T-helper 17 cell (primary cell): ENCODE results near the gene USP10. TPM values are rescaled to one million over a fixed set of nuclear protein-coding genes. Genes with fewer than 3 reads are reported as not detected.
"Not testable (repeated sequence)": the region's sequence is repeated elsewhere in the genome, so short reads cannot be mapped to it uniquely, and the experiment has no call there.

Source experiments
- ATAC-seq: fragments of 150-1000 bp; cut with Tn5 transposase; 2 replicates; pipeline ENCODE4 v1.10.0; 2021; ENCODE audit warnings: mild to moderate bottlenecking, moderate library complexity
- DNase-seq, 3 donors: peaks; one replicate each; pipeline versions ENCODE4 v3.0.0 to v3.0.0-alpha.2; 2020 to 2021
- H3K9me3 ChIP-seq: one replicate; pipeline ENCODE4 v1.7.0; 2013; ENCODE audit warnings: low read length, mild to moderate bottlenecking; ENCODE audit not compliant: control insufficient read depth, poor library complexity, severe bottlenecking
- H3K27ac Mint-ChIP-seq: one replicate; pipeline ENCODE4 v1.8.0; 2022; ENCODE audit warnings: mild to moderate bottlenecking, moderate library complexity, mixed read lengths
- H3K27me3 Mint-ChIP-seq: one replicate; pipeline ENCODE4 v1.8.0; 2022; ENCODE audit warnings: mixed read lengths
- H3K36me3 Mint-ChIP-seq: one replicate; pipeline ENCODE4 v1.8.0; 2022; ENCODE audit warnings: low read depth, mixed read lengths
- H3K4me1 Mint-ChIP-seq: one replicate; pipeline ENCODE4 v1.8.0; 2022; ENCODE audit warnings: mild to moderate bottlenecking, mixed read lengths
- H3K4me3 Mint-ChIP-seq: one replicate; pipeline ENCODE4 v1.8.0; 2022; ENCODE audit warnings: mild to moderate bottlenecking, moderate library complexity, mixed read lengths
- total RNA-seq, 4 donors: library from RNA in 2 of 4; stranded (reverse) in 2 of 4; gene quantifications; one replicate each; pipeline ENCODE4 v1.2.3 and lab custom pipeline; 2022 to 2026

Gene USP10
- total RNA-seq, 2 donors from 2014 or later = 169 to 221 TPM

DNA sequence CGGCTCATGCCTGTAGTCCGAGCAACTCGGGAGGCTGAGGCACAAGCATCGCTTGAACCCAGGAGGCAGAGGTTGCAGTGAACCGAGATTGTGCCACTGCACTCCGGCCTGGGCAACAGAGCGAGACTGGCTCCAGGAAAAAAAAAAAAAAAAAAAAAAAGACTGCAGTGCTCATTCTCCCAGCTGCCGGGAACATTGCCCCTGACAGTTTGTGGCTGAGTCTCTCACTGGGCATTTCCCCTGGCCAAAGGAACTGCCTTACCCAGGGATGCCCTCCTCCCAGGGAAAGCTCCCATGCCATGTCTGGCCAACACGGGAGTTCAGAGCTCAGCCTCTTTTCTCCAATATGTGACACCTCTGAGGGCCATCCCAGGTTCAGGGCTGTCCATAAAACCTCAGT is 21.3 kb upstream of the USP10 start:
- H3K9me3 ChIP-seq = no peaks in the 10 kb centered on the region
- DNase-seq = no peak
- Mint-ChIP-seq H3K4me1 (peaks cover 2% of the 10 kb centered on the region), H3K27ac (no peak overlapping the region), H3K4me3 (no peak overlapping the region), H3K27me3 (peaks cover 19% of the 10 kb centered on the region), H3K36me3 (no peaks in the 10 kb centered on the region)
- ATAC-seq = no peak

- H3K9me3 ChIP-seq = no peaks in the 10 kb centered on the region
- H3K4me1 Mint-ChIP-seq = peaks cover 4% of the 10 kb centered on the region
- DNase-seq = no peak
- no peak overlapping the region for H3K27ac Mint-ChIP-seq
- no peak overlapping the region for H3K4me3 Mint-ChIP-seq
- no peaks in the 10 kb centered on the region for H3K36me3 Mint-ChIP-seq
- no peak for ATAC-seq
- H3K27me3 Mint-ChIP-seq = peaks cover 37% of the 10 kb centered on the region
Measured at GRCh38 chr16:84680165-84680842, 19.5 kb upstream of the USP10 start.

DNA sequence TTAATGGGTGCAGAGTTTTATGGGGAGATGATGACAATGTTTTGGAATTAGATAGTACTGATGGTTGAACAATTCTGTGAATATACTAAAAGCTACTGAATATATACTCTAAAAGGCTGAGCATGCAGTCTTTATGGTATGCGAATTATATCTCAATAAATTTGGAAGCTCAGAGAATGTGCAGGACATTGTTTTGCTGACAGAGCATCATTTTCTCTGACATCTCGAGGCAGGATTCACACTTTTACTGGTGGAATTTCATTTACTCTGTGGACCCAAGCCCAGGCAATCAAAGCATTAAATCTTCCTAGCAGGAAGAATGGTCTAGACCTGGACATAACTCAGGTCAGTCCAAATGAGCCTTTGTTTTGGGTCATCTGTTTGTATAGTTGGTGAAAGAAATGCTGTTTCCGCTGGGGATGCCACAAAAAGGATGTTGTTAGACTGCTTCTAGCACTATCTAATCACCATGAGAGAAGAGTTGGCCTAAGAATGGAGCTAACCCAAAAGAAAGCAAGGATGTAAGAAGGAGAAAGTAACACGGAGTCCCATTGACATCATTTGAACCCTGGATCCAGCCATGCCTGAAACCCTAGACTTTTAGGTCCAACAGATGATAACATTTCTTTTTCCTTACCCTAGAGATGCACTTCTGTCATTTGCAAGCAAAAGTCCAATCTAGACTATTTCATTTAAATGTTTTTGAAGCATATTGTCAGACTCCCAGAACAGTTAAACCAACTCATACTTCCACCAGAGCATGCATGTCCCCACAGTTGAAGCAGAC is 18.8 kb upstream of the USP10 start:
- Mint-ChIP-seq H3K4me3 (no peak overlapping the region), H3K27me3 (peaks cover 37% of the 10 kb centered on the region), H3K36me3 (no peaks in the 10 kb centered on the region), H3K4me1 (peaks cover 3% of the 10 kb centered on the region), H3K27ac (no peak overlapping the region)
- DNase-seq (no peak), ATAC-seq (no peak)
- no peaks in the 10 kb centered on the region for H3K9me3 ChIP-seq

DNA sequence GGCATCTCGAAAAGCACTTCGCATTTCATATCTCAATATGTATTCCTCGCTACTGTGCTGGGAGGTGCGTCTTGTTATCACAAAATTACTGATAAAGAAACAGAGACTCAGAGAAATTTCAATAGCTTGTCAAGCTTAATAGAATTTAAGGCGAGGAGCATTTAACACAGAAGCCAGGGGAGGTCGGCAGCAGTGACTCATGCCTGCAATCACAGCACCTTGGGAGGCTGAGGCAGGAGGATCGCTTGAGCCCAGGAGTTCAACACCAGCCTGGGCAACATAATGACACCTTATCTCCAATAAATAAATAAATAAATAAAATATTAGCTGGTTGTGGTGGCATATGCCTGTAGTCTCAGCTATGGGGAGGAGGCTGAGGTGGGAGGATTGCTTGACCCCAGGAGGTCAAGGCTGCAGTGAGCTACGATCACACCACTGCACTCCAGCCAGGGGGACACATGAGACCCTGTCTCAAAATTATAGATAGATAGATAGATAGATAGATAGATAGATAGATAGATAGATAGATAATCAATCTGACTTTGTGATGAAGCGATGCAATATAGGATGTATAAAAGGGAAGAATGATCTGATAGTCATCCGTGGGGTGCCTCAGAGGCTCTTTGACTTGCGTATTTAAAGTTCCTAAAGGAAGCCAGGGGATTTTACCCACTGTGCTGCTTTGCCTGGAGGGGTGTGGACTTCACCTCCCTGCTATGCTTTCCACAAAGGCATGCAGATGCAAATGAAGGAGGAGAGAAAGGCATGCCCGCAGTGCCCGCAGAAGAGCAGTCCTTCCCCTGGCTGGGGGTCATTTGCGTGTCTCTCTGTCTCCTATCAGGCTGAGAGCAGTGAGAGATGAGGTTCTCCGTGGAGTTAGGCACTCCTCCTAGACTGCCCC is 15.9 kb upstream of the USP10 start:
- Mint-ChIP-seq H3K4me3 (no peak overlapping the region), H3K27ac (no peak overlapping the region), H3K36me3 (peaks cover under 1% of the 10 kb centered on the region), H3K27me3 (peaks cover 38% of the 10 kb centered on the region), H3K4me1 (peaks cover 2% of the 10 kb centered on the region)
- DNase-seq (no peak), ATAC-seq (no peak)
- no peaks in the 10 kb centered on the region for H3K9me3 ChIP-seq

DNA sequence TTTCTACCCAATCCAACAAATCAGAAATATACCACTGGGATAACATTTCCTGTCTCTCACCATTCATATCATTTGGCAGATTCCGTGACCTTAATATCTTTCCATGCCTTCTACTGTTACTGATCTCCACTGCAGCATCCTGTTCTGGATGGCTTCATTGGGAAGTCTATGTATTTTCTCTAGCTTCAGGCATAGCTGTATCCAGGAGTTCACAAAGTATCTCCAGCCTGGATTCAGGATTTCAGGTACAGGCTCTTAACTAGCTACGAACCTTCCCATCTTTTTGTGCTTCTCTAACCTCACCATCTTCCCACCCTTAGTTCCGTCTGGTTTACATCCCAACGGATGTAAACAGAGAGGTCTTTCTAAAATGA is 15.2 kb upstream of the USP10 start:
- ATAC-seq (no peak), DNase-seq (no peak)
- peaks cover 2% of the 10 kb centered on the region for H3K36me3 Mint-ChIP-seq
- no peak overlapping the region for H3K27ac Mint-ChIP-seq
- H3K4me3 Mint-ChIP-seq = no peak overlapping the region
- peaks cover 38% of the 10 kb centered on the region for H3K27me3 Mint-ChIP-seq
- H3K4me1 Mint-ChIP-seq = peaks cover 2% of the 10 kb centered on the region
- H3K9me3 ChIP-seq = no peaks in the 10 kb centered on the region

GRCh38 chr16:84685210-84685609 is 14.6 kb upstream of the USP10 start:
- Mint-ChIP-seq H3K4me1 (peaks cover 2% of the 10 kb centered on the region), H3K36me3 (peaks cover 2% of the 10 kb centered on the region), H3K27me3 (peaks cover 37% of the 10 kb centered on the region), H3K27ac (no peak overlapping the region), H3K4me3 (no peak overlapping the region)
- ATAC-seq = no peak
- no peaks in the 10 kb centered on the region for H3K9me3 ChIP-seq
- DNase-seq = no peak

- ATAC-seq (no peak), DNase-seq (no peak)
- peaks cover 2% of the 10 kb centered on the region for H3K36me3 Mint-ChIP-seq
- H3K4me1 Mint-ChIP-seq = peaks cover 2% of the 10 kb centered on the region
- no peak overlapping the region for H3K27ac Mint-ChIP-seq
- H3K9me3 ChIP-seq = no peaks in the 10 kb centered on the region
- H3K27me3 Mint-ChIP-seq = peaks cover 35% of the 10 kb centered on the region
- no peak overlapping the region for H3K4me3 Mint-ChIP-seq
Measured at GRCh38 chr16:84686707-84687298, 13.0 kb upstream of the USP10 start.

- H3K36me3 Mint-ChIP-seq = peaks cover 2% of the 10 kb centered on the region
- H3K27ac Mint-ChIP-seq = no peak overlapping the region
- H3K9me3 ChIP-seq = no peaks in the 10 kb centered on the region
- ATAC-seq = no peak
- no peak for DNase-seq
- H3K4me3 Mint-ChIP-seq = no peak overlapping the region
- peaks cover 6% of the 10 kb centered on the region for H3K4me1 Mint-ChIP-seq
- peaks cover 35% of the 10 kb centered on the region for H3K27me3 Mint-ChIP-seq
Measured at GRCh38 chr16:84687715-84688114, 12.1 kb upstream of the USP10 start.

GRCh38 chr16:84688163-84688562 is 11.6 kb upstream of the USP10 start:
- not testable (repeated sequence) for H3K4me1 Mint-ChIP-seq, ATAC-seq, H3K27ac Mint-ChIP-seq, DNase-seq, H3K36me3 Mint-ChIP-seq, H3K4me3 Mint-ChIP-seq, H3K9me3 ChIP-seq
- H3K27me3 Mint-ChIP-seq = peaks cover 35% of the 10 kb centered on the region

GRCh38 chr16:84689111-84689510 is 10.7 kb upstream of the USP10 start:
- Mint-ChIP-seq H3K4me3 (no peak overlapping the region), H3K4me1 (peaks cover 6% of the 10 kb centered on the region), H3K27ac (no peak overlapping the region), H3K36me3 (peaks cover 2% of the 10 kb centered on the region), H3K27me3 (peaks cover 29% of the 10 kb centered on the region)
- DNase-seq = no peak
- ATAC-seq = no peak
- H3K9me3 ChIP-seq = no peaks in the 10 kb centered on the region

DNA sequence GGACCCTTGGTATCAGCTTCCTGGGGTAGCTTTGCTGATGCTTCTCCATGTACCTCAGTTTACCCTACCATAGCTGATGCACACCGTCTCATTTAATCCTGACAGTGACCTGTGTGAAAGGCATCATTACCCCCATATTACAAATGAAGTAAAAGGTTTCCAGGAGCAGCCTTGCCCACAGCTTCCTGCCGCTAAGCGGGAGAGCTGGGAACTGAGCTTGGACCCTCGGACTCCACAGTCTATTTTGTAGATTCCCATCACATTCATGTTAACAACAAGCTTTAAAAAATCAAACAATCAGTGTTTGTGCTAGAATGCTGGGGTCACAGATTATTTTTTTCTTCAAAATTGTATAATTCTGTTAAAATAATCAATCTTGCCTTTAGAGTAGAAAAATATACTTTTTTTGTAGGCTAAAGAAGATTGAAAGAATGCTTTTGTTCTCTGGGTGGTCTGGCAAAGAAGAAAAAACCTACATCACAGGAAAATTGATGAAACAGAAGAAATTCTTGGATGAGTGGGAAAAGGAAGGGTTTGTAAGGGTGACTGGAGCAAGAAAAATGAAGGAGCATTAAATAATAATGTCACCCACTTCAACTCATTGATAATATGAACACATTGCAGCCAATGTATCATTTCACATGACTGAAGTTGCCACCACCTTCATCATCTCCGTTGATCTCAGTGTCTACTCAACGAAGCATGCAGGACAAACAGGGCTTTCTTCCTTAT is 9.5 kb upstream of the USP10 start:
- peaks cover 4% of the 10 kb centered on the region for H3K4me1 Mint-ChIP-seq
- DNase-seq = no peak
- H3K27ac Mint-ChIP-seq = no peak overlapping the region
- no peak overlapping the region for H3K4me3 Mint-ChIP-seq
- peaks cover 18% of the 10 kb centered on the region for H3K27me3 Mint-ChIP-seq
- H3K36me3 Mint-ChIP-seq = peaks cover 2% of the 10 kb centered on the region
- no peaks in the 10 kb centered on the region for H3K9me3 ChIP-seq
- no peak for ATAC-seq

- H3K27ac Mint-ChIP-seq = no peak overlapping the region
Measured at GRCh38 chr16:84692451-84693214, 7.2 kb upstream of the USP10 start.

More at GRCh38 chr16:84692451-84693214, 7.2 kb upstream of the USP10 start:
- Mint-ChIP-seq H3K36me3 (peaks cover 2% of the 10 kb centered on the region), H3K4me1 (peaks cover 4% of the 10 kb centered on the region), H3K27me3 (peaks cover 12% of the 10 kb centered on the region), H3K4me3 (no peak overlapping the region)
- DNase-seq (no peak), ATAC-seq (no peak)
- H3K9me3 ChIP-seq = no peaks in the 10 kb centered on the region
